ENCODE measurements around the gene LRRC7.

DNA sequence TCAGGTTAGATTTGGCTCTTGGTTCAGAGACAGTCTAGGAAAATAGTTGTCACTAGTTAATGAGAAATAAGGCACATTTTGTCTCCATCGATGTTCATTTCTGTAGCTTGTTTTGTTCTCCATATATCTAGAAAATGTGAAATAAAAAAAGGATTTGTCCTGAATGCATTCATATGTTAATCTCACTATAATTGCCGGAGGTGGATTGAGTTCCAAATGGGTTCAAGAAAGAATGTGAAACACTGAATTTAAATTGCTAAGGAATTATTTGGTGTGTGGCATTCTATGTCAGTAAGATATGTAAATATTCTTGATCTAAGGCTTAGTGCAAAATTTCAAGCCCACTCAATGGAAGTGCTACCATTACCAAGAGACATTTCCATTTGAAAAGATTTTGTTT lies 176.7 kb downstream of the LRRC7 start:
- TF ChIP-seq ZNF274 (IDR thresholded peaks at IDR 0.05; ENCODE audit: low read depth, low read length) (no peak), YY1 (IDR thresholded peaks at IDR 0.05; ENCODE audit: insufficient read depth, insufficient read length) (no peak)
